NCI-H2107 treated with DMSO at 0.1 percent for 48 hours (cell line): Measurements from ENCODE around the gene RMC1.

Experiments used
- DNase-seq: peaks from one replicate; lab custom pipeline; 2025; ENCODE audit not compliant: unreplicated experiment; lab: John Stamatoyannopoulos, UW

The RMC1 gene

DNA sequence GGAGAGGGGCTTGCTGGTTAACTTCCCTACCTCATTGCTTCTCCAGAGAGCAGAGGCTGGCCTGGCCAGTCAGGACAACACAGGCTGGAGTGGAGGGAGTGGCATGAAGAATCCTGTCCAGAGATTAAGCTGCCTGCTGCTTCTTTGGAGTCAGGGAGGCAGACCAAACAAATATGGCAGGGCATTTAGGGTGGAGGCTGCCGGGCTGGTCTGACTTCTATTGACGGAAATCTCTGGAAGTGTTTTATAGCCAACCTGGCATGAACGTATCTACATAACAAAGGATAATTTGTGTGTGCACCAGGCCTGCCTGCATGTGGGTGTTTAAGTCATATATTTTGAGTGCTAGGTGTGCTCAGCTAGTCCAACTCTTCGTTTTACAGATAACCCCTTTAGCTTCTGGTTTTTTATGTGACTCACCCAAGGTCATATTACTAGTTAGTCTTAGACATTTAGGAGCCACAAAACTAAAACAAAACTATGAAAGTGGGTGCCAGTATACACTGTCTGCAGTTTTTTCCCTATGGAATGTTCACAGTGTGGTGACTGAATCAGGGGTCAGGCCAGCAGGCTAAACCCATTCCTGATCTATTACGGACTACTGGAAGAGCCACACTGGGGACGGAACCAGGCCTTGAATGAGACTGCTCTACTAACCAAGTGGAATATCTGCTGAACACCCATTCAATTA lies 77.5 kb downstream of the RMC1 start:
- DNase-seq: no peak
